ENCODE measurements around the gene PDE11A.

- TF ChIP-seq CTCF (IDR thresholded peaks at IDR 0.05) = no peak
- TF ChIP-seq ZFX (IDR thresholded peaks at IDR 0.05; ENCODE audit: borderline replicate concordance) = no peak
Measured at GRCh38 chr2:177897278-177897677, 175.3 kb downstream of the PDE11A start.
